HG03175 (cell line): ENCODE measurements around the gene CACNG8.

Source experiments
- ATAC-seq: cut with Tn5 transposase; IDR thresholded peaks from one replicate; pipeline ENCODE4 v1.9.1; 2021; ENCODE audit warnings: mild to moderate bottlenecking, moderate library complexity; ENCODE audit not compliant: unreplicated experiment

Gene CACNG8

GRCh38 chr19:53992211-53992610 is 29.5 kb downstream of the CACNG8 start:
- ATAC-seq = no peak

GRCh38 chr19:53992815-53993214 is 30.1 kb downstream of the CACNG8 start:
- no peak for ATAC-seq

DNA sequence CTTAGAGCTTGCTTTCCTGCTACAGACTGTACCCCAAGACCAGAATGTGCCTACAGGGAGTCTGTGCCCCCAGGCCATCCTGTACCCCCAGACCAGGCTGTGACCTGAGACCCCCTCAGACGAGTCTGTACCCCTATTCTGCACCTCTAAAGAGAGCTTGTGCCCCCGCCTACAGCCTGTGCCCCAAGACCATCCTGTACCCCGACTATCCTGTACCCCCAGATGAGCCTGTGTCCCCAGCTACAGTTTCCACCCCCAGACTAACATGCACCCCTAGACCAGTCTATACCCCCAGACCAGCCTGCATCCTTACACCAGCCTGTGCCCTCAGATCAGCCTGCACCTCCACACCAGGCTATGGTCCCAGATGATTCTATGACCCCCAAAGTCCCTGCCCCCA is 30.7 kb downstream of the CACNG8 start:
- ATAC-seq = no peak

DNA sequence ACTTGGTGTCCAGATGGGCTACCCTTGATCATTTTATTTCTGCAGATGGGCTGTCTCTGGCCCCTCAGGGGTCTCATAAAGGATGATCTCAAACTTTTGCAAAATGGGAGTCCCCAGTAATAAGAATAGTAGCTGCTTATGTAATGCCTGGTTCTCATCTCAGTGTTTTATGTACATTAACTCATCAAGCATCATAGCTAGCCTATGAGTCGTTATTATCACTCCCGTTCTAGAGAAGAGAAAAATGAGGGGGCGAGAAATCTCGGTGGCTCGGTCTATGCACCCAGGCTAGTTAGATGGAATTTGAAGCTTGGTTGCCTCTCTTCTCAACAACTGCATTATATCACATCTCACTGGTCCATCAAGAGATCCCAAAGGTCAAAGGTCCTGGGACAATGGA is 32.1 kb downstream of the CACNG8 start:
- ATAC-seq = no peak

- no peak for ATAC-seq
These were observed 35.5 kb downstream of the CACNG8 start for GRCh38 chr19:53998223-53998622.

DNA sequence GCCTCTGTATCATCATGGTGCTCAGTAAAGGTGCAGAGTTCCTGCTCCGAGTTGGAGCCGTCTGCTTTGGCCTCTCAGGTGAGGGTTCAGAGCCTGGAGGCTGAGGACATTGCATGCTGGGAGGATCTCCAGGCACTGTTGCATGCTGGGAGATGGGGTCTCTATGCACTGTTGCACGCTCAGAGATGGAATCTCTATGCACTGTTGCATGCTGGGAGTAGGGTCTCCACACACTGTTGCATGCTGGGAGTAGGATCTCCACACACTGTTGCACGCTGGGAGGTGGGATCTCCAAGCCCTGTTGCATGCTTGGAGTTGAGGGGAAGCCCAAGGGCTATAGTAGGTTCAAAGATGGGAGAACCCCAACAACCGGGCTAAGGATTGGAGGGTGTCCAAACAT is 37.0 kb downstream of the CACNG8 start:
- no peak for ATAC-seq

DNA sequence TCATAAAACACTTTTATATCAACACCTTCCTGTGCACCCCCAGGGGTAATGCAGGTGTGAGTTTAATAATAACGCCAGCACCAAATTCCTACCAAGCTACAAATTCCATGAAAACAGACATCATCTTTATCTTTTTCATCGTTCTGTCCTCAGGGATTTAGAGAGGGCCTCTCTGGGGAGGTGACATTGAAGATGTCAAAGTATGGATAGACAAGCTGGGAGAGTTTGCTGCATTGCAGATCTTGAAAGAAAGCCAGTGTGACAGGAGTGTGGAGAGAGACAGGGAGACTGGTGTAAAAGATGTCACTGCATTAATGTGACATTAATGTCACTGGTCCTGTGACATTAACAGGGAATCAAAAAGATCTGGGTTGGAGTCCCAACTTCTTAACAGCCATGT is 38.8 kb downstream of the CACNG8 start:
- ATAC-seq = no peak

GRCh38 chr19:54002495-54003315 is 40.0 kb downstream of the CACNG8 start:
- no peak for ATAC-seq

DNA sequence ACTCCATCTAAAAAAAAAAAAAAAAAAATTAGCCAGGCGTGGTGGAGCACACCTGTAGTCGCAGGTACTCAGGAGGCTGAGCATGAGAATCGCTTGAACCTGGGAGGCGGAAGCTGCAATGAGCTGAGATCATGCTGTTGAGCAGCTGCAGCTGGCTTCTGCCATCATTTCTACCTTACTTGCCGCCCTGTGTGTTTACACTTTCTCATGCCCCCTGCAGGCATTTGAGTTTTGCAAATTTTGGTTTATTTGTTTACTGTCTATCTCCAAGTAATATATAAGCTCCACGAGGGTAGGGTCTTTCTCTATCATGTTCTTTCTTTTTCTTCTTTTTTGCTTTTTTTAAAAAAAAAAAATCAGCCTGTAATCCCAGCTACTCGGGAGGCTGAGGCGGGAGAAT is 46.7 kb downstream of the CACNG8 start:
- ATAC-seq = no peak

GRCh38 chr19:54010474-54010873 is 47.7 kb downstream of the CACNG8 start:
- ATAC-seq = no peak

DNA sequence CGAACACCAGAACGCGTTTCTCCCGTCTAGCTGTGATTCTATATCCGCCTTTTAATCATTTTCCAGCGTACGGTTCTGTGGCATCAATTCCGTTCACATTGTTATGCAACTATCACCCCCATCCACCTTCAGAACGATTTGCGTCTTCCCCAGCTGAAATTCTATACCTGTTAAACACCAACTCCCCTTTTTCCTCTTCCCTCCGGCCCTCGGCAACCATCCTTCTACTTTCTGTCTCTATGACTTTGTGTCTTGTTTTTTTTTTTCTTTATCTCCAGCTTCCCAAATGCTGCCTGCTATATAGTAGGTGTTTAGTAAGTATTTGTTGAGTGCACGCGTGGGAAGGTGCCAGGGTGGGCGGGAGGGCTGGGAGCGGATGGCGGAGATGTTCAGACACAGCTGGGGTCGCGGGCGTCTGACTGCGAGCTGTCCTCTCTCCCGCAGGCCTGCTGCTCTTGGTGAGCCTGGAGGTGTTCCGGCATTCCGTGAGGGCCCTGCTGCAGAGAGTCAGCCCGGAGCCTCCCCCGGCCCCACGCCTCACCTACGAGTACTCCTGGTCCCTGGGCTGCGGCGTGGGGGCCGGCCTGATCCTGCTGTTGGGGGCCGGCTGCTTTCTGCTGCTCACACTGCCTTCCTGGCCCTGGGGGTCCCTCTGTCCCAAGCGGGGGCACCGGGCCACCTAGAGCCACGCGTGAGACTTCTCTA is 48.9 kb downstream of the CACNG8 start:
- ATAC-seq = no peak

- ATAC-seq = no peak
These were observed 51.1 kb downstream of the CACNG8 start for GRCh38 chr19:54013866-54014265.

DNA sequence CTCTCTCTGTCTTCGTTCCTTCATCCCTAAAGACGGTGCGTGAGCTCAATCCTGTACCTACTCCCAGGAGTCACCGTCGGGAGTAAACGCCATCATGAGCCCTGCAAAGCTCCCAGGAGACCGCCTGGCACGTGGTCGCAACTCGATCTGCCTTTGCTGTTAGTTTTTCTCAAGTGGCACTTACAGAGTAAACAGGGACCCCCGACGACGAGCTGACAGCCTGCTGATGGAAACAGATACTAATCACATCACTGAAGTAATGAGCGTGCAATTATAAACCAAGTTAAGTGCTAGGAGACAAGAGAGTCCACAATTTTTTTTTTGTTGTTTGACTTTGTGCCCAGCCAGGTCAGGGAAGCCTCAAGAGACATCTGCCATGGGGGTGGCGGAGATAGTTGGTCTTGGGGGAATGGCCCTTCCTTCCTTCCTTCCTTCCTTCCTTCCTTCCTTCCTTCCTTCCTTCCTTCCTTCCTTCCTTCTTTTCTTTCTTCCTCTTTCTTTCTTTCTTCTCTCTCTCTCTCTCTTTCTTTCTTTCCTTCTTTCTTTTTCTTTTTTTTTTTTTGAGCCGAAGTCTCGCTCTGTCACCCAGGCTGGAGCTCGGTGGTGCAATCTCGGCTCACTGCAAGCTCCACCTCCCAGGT is 52.3 kb downstream of the CACNG8 start:
- no peak for ATAC-seq

DNA sequence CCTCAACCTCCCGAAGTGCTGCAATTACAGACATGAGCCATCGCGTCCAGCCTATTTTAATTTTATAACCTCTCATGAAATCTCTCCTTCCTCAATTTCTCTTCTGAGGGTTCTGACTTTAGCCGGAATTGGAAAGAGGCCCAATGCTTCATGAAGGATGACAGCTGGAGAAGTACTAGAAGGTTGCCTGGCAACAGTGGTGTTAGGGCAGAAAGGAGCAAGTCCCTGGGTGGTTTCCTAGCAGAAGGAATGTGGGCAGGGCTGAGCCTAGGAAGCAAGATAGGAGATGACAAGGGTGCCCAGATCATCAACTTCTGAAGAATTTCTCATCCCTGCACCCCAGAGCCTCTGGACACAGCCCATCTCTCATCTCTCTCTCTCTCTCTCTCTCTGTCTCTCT is 54.5 kb downstream of the CACNG8 start:
- no peak for ATAC-seq

DNA sequence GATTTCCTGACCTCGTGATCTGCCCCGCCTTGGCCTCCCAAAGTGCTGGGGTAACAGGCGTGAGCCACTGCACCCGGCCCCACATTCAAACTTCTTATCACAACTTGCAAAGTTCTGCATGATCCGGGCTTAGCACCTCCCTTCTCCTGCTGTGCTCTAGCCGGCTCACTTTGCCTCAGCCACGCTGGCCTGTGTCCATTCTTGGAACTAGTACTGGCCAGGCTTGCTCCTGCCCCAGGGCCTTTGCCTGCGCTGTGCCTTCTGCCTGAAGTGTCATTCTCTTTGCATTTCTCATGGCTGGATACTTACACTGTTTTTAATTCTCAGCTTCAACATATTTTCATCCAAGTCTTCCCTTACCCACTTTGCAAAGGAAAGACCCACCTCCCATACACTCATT is 58.6 kb downstream of the CACNG8 start:
- no peak for ATAC-seq

GRCh38 chr19:54021932-54022331 is 59.2 kb downstream of the CACNG8 start:
- ATAC-seq = no peak

DNA sequence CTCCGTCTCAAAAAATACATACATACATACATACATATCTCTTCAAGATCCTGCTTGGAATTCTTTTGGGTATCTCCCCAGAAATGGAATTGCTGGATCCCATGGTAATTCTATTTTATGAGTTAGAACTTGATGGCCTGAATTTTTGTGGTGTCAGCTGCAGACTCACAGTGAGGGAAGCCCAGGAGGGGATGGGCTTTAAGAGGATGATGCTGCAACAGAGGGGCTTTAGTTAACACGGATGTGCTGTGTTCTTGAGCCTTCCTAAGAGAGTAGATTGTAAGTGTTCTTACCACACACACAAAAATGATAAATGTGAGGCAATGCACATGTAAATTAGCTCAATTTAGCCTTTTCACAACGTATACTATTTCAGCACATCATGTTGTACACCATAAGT is 60.5 kb downstream of the CACNG8 start:
- no peak for ATAC-seq

- ATAC-seq = no peak
These were observed 61.9 kb downstream of the CACNG8 start for GRCh38 chr19:54024660-54025059.

GRCh38 chr19:54026656-54027055 is 63.9 kb downstream of the CACNG8 start:
- ATAC-seq = no peak

- no peak for ATAC-seq
These were observed 66.6 kb downstream of the CACNG8 start for GRCh38 chr19:54029301-54029700.

DNA sequence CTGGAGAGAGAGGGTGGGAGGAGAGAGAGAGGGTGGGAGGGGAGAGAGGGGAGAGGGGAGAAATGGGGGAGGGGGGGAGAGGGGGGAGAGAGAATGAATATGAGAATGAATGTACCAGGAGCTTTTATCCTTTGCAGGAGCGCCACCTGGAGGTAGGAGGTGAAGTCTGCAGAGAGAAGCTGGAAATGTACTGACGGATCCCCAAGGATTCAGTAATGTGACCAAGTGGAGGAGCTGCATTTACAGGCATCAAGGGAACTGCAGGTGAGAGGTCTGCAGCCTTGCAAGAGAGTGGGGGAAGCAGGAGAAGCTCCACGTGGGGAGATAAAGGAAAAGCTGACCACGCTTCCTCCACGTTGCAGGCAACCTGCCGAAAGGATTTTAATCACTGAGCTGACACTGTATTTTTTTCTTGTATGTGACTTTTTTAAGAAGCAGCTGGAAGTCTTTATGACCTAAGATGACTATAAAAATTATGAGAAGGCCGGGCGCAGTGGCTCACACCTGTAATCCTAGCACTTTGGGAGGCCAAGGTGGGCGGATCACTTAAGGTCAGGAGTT is 67.3 kb downstream of the CACNG8 start:
- no peak for ATAC-seq
